GM12878 (cell line): ENCODE data around the gene FXYD1. TPM values are rescaled to one million over a fixed set of nuclear protein-coding genes. Genes with fewer than 3 reads are reported as not detected.

ENCODE experiments used
- ATAC-seq: fragments of 200-7000 bp; cut with Tn5 transposase; 3 replicates; pipeline ENCODE4 v1.9.1; 2020; ENCODE audit warnings: mild to moderate bottlenecking, moderate library complexity
- BruUV-seq: library from RNA; stranded (reverse); fragments of 400-500 nt; replicated peaks from 2 replicates; lab custom pipeline; 2021; lab: Mats Ljungman, UMichigan
- CTCF ChIA-PET: fragments of 300-600 bp; sonication (Branson Sonifier 250); formaldehyde crosslinking; extraction: SDS; loops from one replicate; lab custom pipeline; 2021; ENCODE audit warnings: inconsistent platforms; lab: Yijun Ruan, JAX
- POLR2A ChIA-PET: fragments of 350-600 bp; formaldehyde crosslinking; extraction: SDS; loops from one replicate; lab custom pipeline; 2021; ENCODE audit warnings: inconsistent platforms; lab: Charles Lee
- RAD21 ChIA-PET: fragments of 300-600 bp; sonication (Branson Sonifier 250); formaldehyde crosslinking; loops from one replicate; lab custom pipeline; 2023; ENCODE audit warnings: antibody characterized with exemption; ENCODE audit not compliant: unreplicated experiment; lab: Charles Lee
- SMC1A ChIA-PET: fragments of 300-600 bp; sonication (Branson Sonifier 250); formaldehyde crosslinking; loops from one replicate; lab custom pipeline; 2023; ENCODE audit not compliant: unreplicated experiment, uncharacterized antibody; lab: Charles Lee
- DNase-seq: peaks from one replicate; pipeline ENCODE4 v3.0.0-alpha.2; 2011; ENCODE audit warnings: low read depth, low spot score
- FAIRE-seq: peaks from 3 replicates; lab custom pipeline; 2011; peaks lifted over from hg19 to GRCh38; lab: Jason Lieb, UNC
- H2AFZ ChIP-seq: 2 replicates; pipeline ENCODE4 v1.6.0; 2011; ENCODE audit warnings: low read depth, low read length, control low read depth; ENCODE audit not compliant: control insufficient read depth
- H3K27ac ChIP-seq: 2 replicates; pipeline ENCODE4 v1.5.1; 2011; ENCODE audit warnings: control low read depth; ENCODE audit not compliant: control insufficient read depth, insufficient read depth
- H3K27me3 ChIP-seq, 2 experiments: replicated peaks in 1 of 2; 2 replicates each; pipeline versions ENCODE4 v1.6.0 to v1.6.1; 2011; ENCODE audit warnings: low read length in 1 of 2; ENCODE audit not compliant: control insufficient read depth in 2 of 2, insufficient read depth in 2 of 2
- H3K36me3 ChIP-seq, 2 experiments: 2 replicates each; pipeline ENCODE4 v1.5.1; 2011; ENCODE audit warnings: low read length in 1 of 2; ENCODE audit not compliant: control insufficient read depth in 2 of 2, insufficient read depth in 2 of 2
- H3K4me1 ChIP-seq: 2 replicates; pipeline ENCODE4 v1.6.1; 2011; ENCODE audit warnings: mild to moderate bottlenecking, low read length, moderate library complexity, mixed read lengths; ENCODE audit not compliant: control insufficient read depth, insufficient read depth
- H3K4me2 ChIP-seq: 2 replicates; pipeline ENCODE4 v1.6.0; 2011; ENCODE audit warnings: control low read depth; ENCODE audit not compliant: control insufficient read depth, insufficient read depth
- H3K4me3 ChIP-seq: fragments of 200-600 bp; sonication (generic); 2 replicates; pipeline ENCODE4 v1.5.1; 2016
- H3K79me2 ChIP-seq: 2 replicates; pipeline ENCODE4 v1.6.0; 2011; ENCODE audit warnings: low read length; ENCODE audit not compliant: control insufficient read depth, insufficient read depth
- H3K9ac ChIP-seq: 2 replicates; pipeline ENCODE4 v1.8.0; 2011; ENCODE audit warnings: low read length, control low read depth, mixed read lengths; ENCODE audit not compliant: control insufficient read depth, insufficient read depth
- H3K9me3 ChIP-seq: replicated peaks from 3 replicates; pipeline ENCODE4 v1.5.1; 2011; ENCODE audit warnings: mild to moderate bottlenecking, low read length; ENCODE audit not compliant: control insufficient read depth, insufficient read depth
- H4K20me1 ChIP-seq: 2 replicates; pipeline ENCODE4 v1.6.0; 2011; ENCODE audit not compliant: control insufficient read depth, insufficient read depth
- BRCA1 ChIP-seq: IDR thresholded peaks from 2 replicates; pipeline ENCODE4 v1.6.1; 2011; ENCODE audit warnings: low read depth, low read length, improper control_type of control experiment
- CHD1 ChIP-seq: IDR thresholded peaks from 2 replicates; pipeline ENCODE4 v1.6.1; 2012; ENCODE audit warnings: low read depth, low read length, improper control_type of control experiment
- EGR1 ChIP-seq, 2 experiments: IDR thresholded peaks; 1 replicate in 1 of 2; 2 replicates in 1 of 2; pipeline ENCODE4 v1.6.1; 2011 to 2012; ENCODE audit warnings: low read depth in 2 of 2, low read length in 2 of 2, borderline replicate concordance in 1 of 2, mild to moderate bottlenecking in 1 of 2, moderate library complexity in 1 of 2
- IRF5 ChIP-seq: fragments of 450-650 bp; IDR thresholded peaks from 2 replicates; pipeline ENCODE4 v1.6.1; 2017; ENCODE audit warnings: borderline replicate concordance
- KDM1A ChIP-seq: fragments of 200-600 bp; sonication (generic); IDR thresholded peaks from 2 replicates; pipeline ENCODE4 v1.6.1; 2016; ENCODE audit warnings: borderline replicate concordance
- MXI1 ChIP-seq: fragments of 150-350 bp; IDR thresholded peaks from 2 replicates; pipeline ENCODE4 v1.6.1; 2011; ENCODE audit warnings: low read depth, mild to moderate bottlenecking, inconsistent platforms, low read length, improper control_type of control experiment
- MYC ChIP-seq: IDR thresholded peaks from 2 replicates; pipeline ENCODE4 v1.6.1; 2011; ENCODE audit warnings: mild to moderate bottlenecking, low read length, moderate library complexity, inconsistent platforms; ENCODE audit not compliant: insufficient read depth, insufficient replicate concordance, insufficient read length, severe bottlenecking
- NR2F1 ChIP-seq: fragments of 450-650 bp; conservative IDR thresholded peaks from 2 replicates; pipeline ENCODE4 v1.6.1; 2017; ENCODE audit warnings: mild to moderate bottlenecking
- RELA ChIP-seq: fragments of 450-650 bp; IDR thresholded peaks from 2 replicates; pipeline ENCODE4 v1.8.0; 2014; ENCODE audit warnings: borderline replicate concordance; ENCODE audit not compliant: partially characterized antibody
- TCF3 ChIP-seq: IDR thresholded peaks from 2 replicates; pipeline ENCODE4 v1.6.1; 2012; ENCODE audit warnings: low read depth, mild to moderate bottlenecking, low read length, borderline replicate concordance; ENCODE audit not compliant: insufficient read depth
- ZBTB33 ChIP-seq: fragments of 450-650 bp; IDR thresholded peaks from 2 replicates; pipeline ENCODE4 v1.6.1; 2017; ENCODE audit warnings: mild to moderate bottlenecking
- WGBS: methylation state at CpG from one replicate; pipeline ENCODE4 v1.1.6; 2016; ENCODE audit warnings: low lambda C conversion rate; ENCODE audit not compliant: insufficient replicate concordance, insufficient coverage; ENCODE audit errors: missing lambda C conversion rate; 5-methylcytosine and 5-hydroxymethylcytosine counted together
- in situ Hi-C: fragments of 300-500 bp; cut with MboI; formaldehyde crosslinking; loops from 9 replicates; pipeline ENCODE4 v1.14.3; 2018; ENCODE audit warnings: mixed read lengths
- intact Hi-C: fragments of 100-400 bp; cut with micrococcal nuclease; formaldehyde crosslinking; loops from one replicate; pipeline ENCODE4 v1.14.2; 2022; ENCODE audit not compliant: unreplicated experiment
- polyA plus RNA-seq, 11 experiments: library from polyadenylated mRNA; depleted of rRNA in 4 of 11; unstranded in 6 of 11; stranded (reverse) in 5 of 11; fragments of >200 nt; fragmentation: Nextera tagmentation in 4 of 11; fragmentation: Illumina TruSeq in 1 of 11; extraction: Ambion mirVana in 4 of 11; extraction: Trizol in 1 of 11; gene quantifications; 1 replicate in 1 of 11; 2 replicates in 10 of 11; pipeline versions ENCODE4 v1.2.1 to v1.2.3, GENCODE V29; 2011 to 2016; ENCODE audit warnings: inconsistent platforms in 2 of 11, missing spikeins in 2 of 11, low read depth in 1 of 11
- total RNA-seq, 4 experiments: library from RNA; depleted of rRNA in 3 of 4; stranded (reverse); fragments of >200 nt in 3 of 4; fragmentation: Illumina TruSeq in 1 of 4; extraction: Trizol in 1 of 4; gene quantifications; 2 replicates each; pipeline versions ENCODE4 v1.2.1 to v1.2.3, GENCODE V29; 2013 to 2021

FXYD1 gene
- total and polyA plus RNA-seq, 10 of the 15 experiments (the other 5 are each of a cell fraction or from before 2014, with no cell fraction given) = 0.34 to 1.2 (median 0.49) TPM; not detected in 4

GRCh38 chr19:35159606-35160005 is 21.0 kb downstream of the FXYD1 start:
- Histone ChIP-seq H3K9ac (no peak overlapping the region), H3K79me2 (peaks cover 17% of the 10 kb centered on the region), H3K4me1 (peaks cover 6% of the 10 kb centered on the region; the same call in 1 of the 2 replicates), H3K27me3 (no peaks in the 10 kb centered on the region), H3K27ac (no peak overlapping the region), H3K36me3 (peaks cover 16 to 46% of the 10 kb centered on the region in 2 experiments), H2AFZ (no peak overlapping the region), H3K4me2 (no peak overlapping the region), H3K4me3 (no peak overlapping the region), H3K9me3 (peaks cover 18% of the 10 kb centered on the region), H4K20me1 (no peaks in the 10 kb centered on the region)
- CTCF ChIA-PET = interaction anchor here (2.2 to 3.7 kb wide), 2 partner anchors 18 to 46 kb away, joined by 7 to 19 read pairs; no protein-coding TSS in a partner anchor
- FAIRE-seq = no peak
- SMC1A ChIA-PET = no interaction called here
- no TSS peak for BruUV-seq
- 98% methylated on average over 8 of the region's 8 CpGs for WGBS
- RAD21 ChIA-PET = no interaction called here
- POLR2A ChIA-PET = interaction anchor here (0.6 to 1.6 kb wide), 2 partner anchors 46 to 944 kb away, joined by 4 to 6 read pairs; no protein-coding TSS in a partner anchor
- no peak for ATAC-seq
- DNase-seq = no peak
- intact Hi-C loops = loop anchor here (5.0 kb wide), 1 partner anchor 48 kb away; no protein-coding TSS in a partner anchor
- in situ Hi-C loops = no loop called here
- no peak for TF ChIP-seq IRF5

GRCh38 chr19:35160629-35161433 is 22.2 kb downstream of the FXYD1 start:
- POLR2A ChIA-PET = interaction anchor here (1.0 to 1.6 kb wide), 2 partner anchors 45 to 361 kb away, joined by 3 to 6 read pairs; no protein-coding TSS in a partner anchor
- FAIRE-seq = no peak
- no peak overlapping the region for H2AFZ ChIP-seq
- no TSS peak for BruUV-seq
- peak; percentile 59 for ATAC-seq
- SMC1A ChIA-PET = interaction anchor here (0.6 to 1.7 kb wide), 5 partner anchors 19 to 54 kb away, joined by 3 to 6 read pairs (median 3); no protein-coding TSS in a partner anchor
- H3K9me3 ChIP-seq = peaks cover 30% of the 10 kb centered on the region
- no peaks in the 10 kb centered on the region for H4K20me1 ChIP-seq
- H3K4me2 ChIP-seq = no peak overlapping the region
- H3K4me3 ChIP-seq = no peak overlapping the region
- intact Hi-C loops (no loop called here), in situ Hi-C loops (no loop called here)
- peaks cover 18 to 51% of the 10 kb centered on the region in 2 experiments for H3K36me3 ChIP-seq
- 64% methylated on average over 9 of the region's 9 CpGs for WGBS
- DNase-seq = peak; percentile 50
- RAD21 ChIA-PET = interaction anchor here (0.7 to 1.3 kb wide), 2 partner anchors 19 to 44 kb away, joined by 3 to 4 read pairs; no protein-coding TSS in a partner anchor
- CTCF ChIA-PET = interaction anchor here (1.5 to 3.7 kb wide), 3 partner anchors 9 to 45 kb away, joined by 3 to 19 read pairs (median 7); no protein-coding TSS in a partner anchor
- H3K79me2 ChIP-seq = peaks cover 6% of the 10 kb centered on the region
- no peaks in the 10 kb centered on the region for H3K27me3 ChIP-seq
- no peak overlapping the region for H3K27ac ChIP-seq
- H3K4me1 ChIP-seq = peaks cover 6% of the 10 kb centered on the region; the same call in 1 of the 2 replicates
- H3K9ac ChIP-seq = no peak overlapping the region
- TF ChIP-seq MXI1 (peak; percentile 47; the same call in 1 of the 2 replicates), EGR1 (IDR thresholded peaks at IDR 0.05; ENCODE audit: borderline replicate concordance in 1 of 2, low read depth in 2 of 2, low read length in 2 of 2) (no peak), KDM1A (no peak), TCF3 (no peak), RELA (no peak), NR2F1 (no peak), BRCA1 (no peak), ZBTB33 (no peak), CHD1 (no peak), MYC (no peak)
